Trophoblast cell (in vitro differentiated cells and primary cell): ENCODE results near the gene LRTM1.

Source experiments
- DNase-seq, 2 donors: peaks; one replicate each; pipeline ENCODE4 v3.0.0-alpha.2; 2016
- H2AFZ ChIP-seq: 2 replicates; pipeline ENCODE4 v1.6.1; 2013; ENCODE audit warnings: low read length, moderate library complexity, mild to moderate bottlenecking; ENCODE audit not compliant: insufficient read depth, poor library complexity
- H2AK5ac ChIP-seq: 2 replicates; pipeline ENCODE4 v1.6.1; 2013; ENCODE audit warnings: mild to moderate bottlenecking, low read length
- H2BK120ac ChIP-seq: 2 replicates; pipeline ENCODE4 v1.6.1; 2013; ENCODE audit warnings: low read length, mild to moderate bottlenecking, moderate library complexity; ENCODE audit not compliant: insufficient read depth, poor library complexity
- H2BK12ac ChIP-seq: 2 replicates; pipeline ENCODE4 v1.6.1; 2013; ENCODE audit warnings: mild to moderate bottlenecking, low read length, moderate library complexity
- H2BK5ac ChIP-seq: 2 replicates; pipeline ENCODE4 v1.6.1; 2013; ENCODE audit warnings: low read length, low read depth, moderate library complexity, mild to moderate bottlenecking; ENCODE audit not compliant: poor library complexity
- H3K14ac ChIP-seq: 2 replicates; pipeline ENCODE4 v1.6.1; 2013; ENCODE audit warnings: mild to moderate bottlenecking, low read length
- H3K18ac ChIP-seq: 2 replicates; pipeline ENCODE4 v1.6.1; 2013; ENCODE audit warnings: mild to moderate bottlenecking, low read length
- H3K23ac ChIP-seq: 2 replicates; pipeline ENCODE4 v1.6.1; 2013; ENCODE audit warnings: low read length
- H3K27ac ChIP-seq: 2 replicates; pipeline ENCODE4 v1.5.1; 2013; ENCODE audit warnings: low read depth, mild to moderate bottlenecking, inconsistent platforms, low read length, moderate library complexity
- H3K27me3 ChIP-seq: 2 replicates; pipeline ENCODE4 v1.6.1; 2013; ENCODE audit warnings: inconsistent platforms, mild to moderate bottlenecking, low read length, moderate library complexity; ENCODE audit not compliant: insufficient read depth
- H3K36me3 ChIP-seq, 2 experiments: 1 replicate in 1 of 2; 2 replicates in 1 of 2; pipeline ENCODE4 v1.6.1; 2013; ENCODE audit warnings: low read length in 2 of 2, mild to moderate bottlenecking in 2 of 2, moderate library complexity in 1 of 2; ENCODE audit not compliant: insufficient read depth in 2 of 2, control insufficient read depth in 1 of 2
- H3K4ac ChIP-seq: 2 replicates; pipeline ENCODE4 v1.6.1; 2013; ENCODE audit warnings: low read depth, mild to moderate bottlenecking, low read length, moderate library complexity
- H3K4me1 ChIP-seq, 2 experiments: 1 replicate in 1 of 2; 2 replicates in 1 of 2; pipeline ENCODE4 v1.6.1; 2013; ENCODE audit warnings: low read length in 2 of 2, mild to moderate bottlenecking in 2 of 2, moderate library complexity in 1 of 2; ENCODE audit not compliant: insufficient read depth in 2 of 2, control insufficient read depth in 1 of 2
- H3K4me2 ChIP-seq: 2 replicates; pipeline ENCODE4 v1.6.1; 2013; ENCODE audit warnings: inconsistent platforms, mild to moderate bottlenecking, low read length, moderate library complexity
- H3K4me3 ChIP-seq: 2 replicates; pipeline ENCODE4 v1.5.1; 2013; ENCODE audit warnings: mild to moderate bottlenecking, low read depth, low read length, inconsistent platforms
- H3K79me1 ChIP-seq: one replicate; pipeline ENCODE4 v1.6.1; 2013; ENCODE audit warnings: low read length
- H3K79me2 ChIP-seq: 2 replicates; pipeline ENCODE4 v1.6.1; 2013; ENCODE audit warnings: low read length, mild to moderate bottlenecking; ENCODE audit not compliant: control insufficient read depth, insufficient read depth, poor library complexity
- H3K9ac ChIP-seq: 2 replicates; pipeline ENCODE4 v1.6.1; 2013; ENCODE audit warnings: mild to moderate bottlenecking, low read length
- H3K9me3 ChIP-seq: 2 replicates; pipeline ENCODE4 v1.6.1; 2013; ENCODE audit warnings: low read depth, mild to moderate bottlenecking, control low read depth, inconsistent platforms, low read length; ENCODE audit not compliant: insufficient read depth
- H4K12ac ChIP-seq: 2 replicates; pipeline ENCODE4 v1.6.1; 2013; ENCODE audit warnings: low read depth, mild to moderate bottlenecking, low read length, moderate library complexity
- H4K8ac ChIP-seq: 2 replicates; pipeline ENCODE4 v1.6.1; 2013; ENCODE audit warnings: low read depth, mild to moderate bottlenecking, low read length, moderate library complexity
- H4K91ac ChIP-seq: one replicate; pipeline ENCODE4 v1.6.1; 2013; ENCODE audit warnings: low read depth, mild to moderate bottlenecking, low read length, moderate library complexity
- WGBS: extraction: QIAGEN DNeasy Blood & Tissue Kit; methylation state at CpG from one replicate; pipeline ENCODE4 v1.1.7; 2013; ENCODE audit warnings: missing lambda C conversion rate; ENCODE audit not compliant: insufficient read length, insufficient coverage; ENCODE audit errors: extremely low coverage; 5-methylcytosine and 5-hydroxymethylcytosine counted together

The LRTM1 gene

DNA sequence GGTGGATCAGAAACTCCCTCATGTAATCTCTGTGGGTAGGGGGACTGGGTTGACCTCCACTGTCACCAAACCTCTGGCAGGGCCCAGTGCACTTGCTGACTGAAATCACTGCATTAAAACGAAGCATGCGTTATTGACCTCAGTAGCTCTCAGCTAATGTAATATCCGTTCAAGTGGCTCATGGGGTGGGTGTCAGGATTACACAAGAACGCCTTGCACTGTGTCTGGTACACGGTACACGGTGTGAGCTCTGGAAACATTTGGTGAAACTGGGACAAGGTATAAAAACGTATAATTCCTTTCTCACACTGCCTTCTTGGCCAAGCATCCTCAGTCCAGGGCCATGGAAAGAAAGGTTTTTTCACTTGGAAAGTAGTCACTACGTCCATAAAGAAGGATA is 11.9 kb downstream of the LRTM1 start:
- no peaks in the 10 kb centered on the region for H3K79me1 ChIP-seq
- no peak overlapping the region for H2BK120ac ChIP-seq
- no peak overlapping the region for H3K9ac ChIP-seq
- peaks cover 0 to 2% of the 10 kb centered on the region in 2 experiments for H3K4me1 ChIP-seq
- no peak overlapping the region for H3K4me2 ChIP-seq
- H2BK5ac ChIP-seq, result no peak overlapping the region
- no peak overlapping the region for H4K91ac ChIP-seq
- H3K9me3 ChIP-seq, result peaks cover 6% of the 10 kb centered on the region
- no peaks in the 10 kb centered on the region for H3K27me3 ChIP-seq
- H3K27ac ChIP-seq, result no peak overlapping the region
- H3K14ac ChIP-seq, result no peak overlapping the region
- no peak overlapping the region for H3K23ac ChIP-seq
- no peak overlapping the region for H2BK12ac ChIP-seq
- no peak overlapping the region for H4K8ac ChIP-seq
- no peaks in the 10 kb centered on the region for H3K36me3 ChIP-seq
- no peak overlapping the region for H3K4me3 ChIP-seq
- H3K79me2 ChIP-seq, result peaks cover 2% of the 10 kb centered on the region
- WGBS, result no CpG with 5 or more reads among the region's 8 CpGs
- H4K12ac ChIP-seq, result no peak overlapping the region
- no peak overlapping the region for H3K18ac ChIP-seq
- no peak overlapping the region for H2AFZ ChIP-seq
- H3K4ac ChIP-seq, result no peak overlapping the region
- DNase-seq, result no peak
- H2AK5ac ChIP-seq, result no peak overlapping the region

DNA sequence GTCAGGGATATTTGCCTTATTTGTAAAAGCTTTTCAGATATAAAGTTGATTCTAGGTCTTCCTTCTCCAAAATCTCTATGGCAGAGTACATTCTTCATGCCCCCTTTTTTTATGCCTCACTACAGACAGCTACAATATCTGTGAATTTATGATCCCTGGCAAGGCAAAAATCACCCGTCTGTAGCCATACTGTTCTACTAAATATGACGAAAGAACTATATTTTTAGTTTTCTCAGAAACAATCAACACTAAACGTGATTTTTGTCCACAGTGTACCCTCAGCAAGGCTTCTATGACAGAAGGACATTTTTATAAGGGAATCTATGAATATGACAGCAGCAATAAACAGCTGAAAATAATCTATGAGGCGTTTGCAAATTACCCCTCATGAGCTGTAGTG is 12.7 kb downstream of the LRTM1 start:
- peaks cover 2% of the 10 kb centered on the region for H3K79me2 ChIP-seq
- no peak overlapping the region for H3K9ac ChIP-seq
- no peak overlapping the region for H2AFZ ChIP-seq
- no peak overlapping the region for H3K27ac ChIP-seq
- H3K14ac ChIP-seq, result no peak overlapping the region
- no peak overlapping the region for H3K4ac ChIP-seq
- peaks cover 6% of the 10 kb centered on the region for H3K9me3 ChIP-seq
- H3K27me3 ChIP-seq, result no peaks in the 10 kb centered on the region
- H4K8ac ChIP-seq, result no peak overlapping the region
- H3K36me3 ChIP-seq, result no peaks in the 10 kb centered on the region
- H2AK5ac ChIP-seq, result no peak overlapping the region
- no peak overlapping the region for H2BK120ac ChIP-seq
- H4K12ac ChIP-seq, result no peak overlapping the region
- H3K23ac ChIP-seq, result no peak overlapping the region
- peaks cover 0 to 2% of the 10 kb centered on the region in 2 experiments for H3K4me1 ChIP-seq
- H3K4me2 ChIP-seq, result no peak overlapping the region
- H2BK5ac ChIP-seq, result no peak overlapping the region
- no peak for DNase-seq
- H2BK12ac ChIP-seq, result no peak overlapping the region
- no peak overlapping the region for H4K91ac ChIP-seq
- no peak overlapping the region for H3K18ac ChIP-seq
- H3K79me1 ChIP-seq, result no peaks in the 10 kb centered on the region
- no peak overlapping the region for H3K4me3 ChIP-seq
- no CpG with 5 or more reads among the region's 4 CpGs for WGBS

DNA sequence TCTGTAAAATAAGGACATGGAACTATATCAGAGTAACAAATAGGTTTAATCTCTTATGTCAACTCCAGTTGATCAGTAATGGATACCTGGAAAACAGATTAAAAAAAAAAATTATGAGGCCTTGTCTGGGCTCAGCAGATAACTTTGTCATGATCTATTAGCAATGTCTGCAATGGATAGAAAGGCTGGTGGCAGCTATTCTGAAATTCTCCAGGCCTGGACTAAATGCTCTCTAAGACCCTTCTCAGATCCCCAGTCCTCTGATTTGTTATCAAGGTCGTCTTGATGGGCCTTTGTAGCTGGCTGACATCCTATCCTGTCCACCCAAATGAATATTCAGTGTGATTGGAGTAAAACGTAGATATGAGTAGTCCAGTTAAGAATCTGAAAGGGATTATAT is 13.7 kb downstream of the LRTM1 start:
- Histone ChIP-seq H3K4me2 (no peak overlapping the region), H2BK5ac (no peak overlapping the region), H3K4ac (no peak overlapping the region), H2BK120ac (no peak overlapping the region), H3K4me3 (no peak overlapping the region), H2BK12ac (no peak overlapping the region), H2AK5ac (no peak overlapping the region), H3K79me2 (peaks cover 2% of the 10 kb centered on the region), H3K14ac (no peak overlapping the region), H3K9ac (no peak overlapping the region), H3K18ac (no peak overlapping the region), H2AFZ (no peak overlapping the region), H4K8ac (no peak overlapping the region), H3K9me3 (peaks cover 6% of the 10 kb centered on the region), H3K23ac (no peak overlapping the region), H3K4me1 (peaks cover 0 to 2% of the 10 kb centered on the region in 2 experiments), H3K79me1 (no peaks in the 10 kb centered on the region), H4K91ac (no peak overlapping the region), H3K27ac (no peak overlapping the region), H3K27me3 (no peaks in the 10 kb centered on the region), H3K36me3 (no peaks in the 10 kb centered on the region), H4K12ac (no peak overlapping the region)
- WGBS, result no CpG with 5 or more reads among the region's 2 CpGs
- no peak for DNase-seq

- Histone ChIP-seq H2BK12ac (no peak overlapping the region), H2BK120ac (no peak overlapping the region), H4K91ac (no peak overlapping the region), H2BK5ac (no peak overlapping the region), H3K4me2 (no peak overlapping the region), H3K9me3 (peaks cover 2% of the 10 kb centered on the region), H3K79me2 (no peaks in the 10 kb centered on the region), H3K36me3 (no peaks in the 10 kb centered on the region), H3K79me1 (no peaks in the 10 kb centered on the region), H3K14ac (no peak overlapping the region), H3K9ac (no peak overlapping the region), H3K4me1 (peaks cover 2 to 8% of the 10 kb centered on the region in 2 experiments), H2AFZ (no peak overlapping the region), H3K27ac (no peak overlapping the region), H3K18ac (no peak overlapping the region), H3K4me3 (no peak overlapping the region), H2AK5ac (no peak overlapping the region), H3K27me3 (no peaks in the 10 kb centered on the region), H3K23ac (no peak overlapping the region), H4K12ac (no peak overlapping the region), H3K4ac (no peak overlapping the region), H4K8ac (no peak overlapping the region)
- DNase-seq, result no peak
- no CpG with 5 or more reads among the region's 2 CpGs for WGBS
Observed at GRCh38 chr3:54909191-54909590, 18.7 kb downstream of the LRTM1 start.
